Right hindlimb (tissue), 1 donor: ENCODE results near the gene RPL31.
"Not testable (repeated sequence)": the region's sequence is repeated elsewhere in the genome, so short reads cannot be mapped to it uniquely, and the experiment has no call there.

Experiments used
- DNase-seq: peaks from one replicate; pipeline ENCODE4 v3.0.0-alpha.2; 2018

The RPL31 gene

GRCh38 chr2:101030866-101031554 is 28.9 kb downstream of the RPL31 start:
- DNase-seq: no peak

GRCh38 chr2:101032084-101032776 is 30.1 kb downstream of the RPL31 start:
- no peak for DNase-seq

GRCh38 chr2:101036562-101036961 is 34.5 kb downstream of the RPL31 start:
- no peak for DNase-seq

GRCh38 chr2:101037161-101037755 is 35.2 kb downstream of the RPL31 start:
- no peak for DNase-seq

DNA sequence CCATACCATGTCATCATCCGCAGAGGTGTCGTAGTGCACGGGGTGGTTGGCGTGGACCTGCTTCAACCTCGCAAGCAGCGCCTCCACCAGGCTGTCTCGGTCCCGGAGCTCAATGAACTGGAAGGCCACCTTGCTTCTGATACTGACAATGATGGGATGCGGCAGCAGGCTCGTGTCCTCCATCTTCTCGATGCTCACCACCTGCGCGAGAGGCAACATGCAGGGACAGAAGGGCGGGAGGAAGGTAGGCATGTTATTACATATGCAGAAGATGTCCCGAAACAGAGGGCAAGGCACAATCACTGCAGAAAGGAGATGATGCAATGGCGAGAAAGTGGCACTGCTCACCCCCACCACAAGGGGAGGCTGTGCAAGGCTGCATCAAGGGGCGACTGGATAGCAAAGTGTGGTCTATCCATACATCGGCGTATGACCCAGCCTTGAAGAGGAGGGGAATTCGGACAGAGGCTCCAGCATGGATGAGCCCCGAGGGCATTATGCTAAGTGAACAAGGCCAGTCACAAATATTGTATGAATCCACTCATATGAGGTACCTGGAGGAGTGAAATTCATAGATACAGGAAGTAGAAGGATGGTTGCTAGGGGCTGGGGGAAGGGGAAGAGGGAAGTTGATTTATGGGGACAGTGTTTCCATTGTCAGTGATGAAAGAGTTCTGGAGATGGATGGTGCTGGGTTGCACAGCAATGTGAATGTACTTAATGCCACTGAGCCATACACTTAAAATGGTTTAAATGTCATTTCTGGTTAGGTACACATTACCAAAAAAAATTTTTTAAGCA is 36.6 kb downstream of the RPL31 start:
- DNase-seq: no peak

GRCh38 chr2:101040072-101040471 is 38.0 kb downstream of the RPL31 start:
- no peak for DNase-seq

GRCh38 chr2:101040761-101041160 is 38.7 kb downstream of the RPL31 start:
- no peak for DNase-seq

- no peak for DNase-seq
Observed at GRCh38 chr2:101041413-101041812, 39.3 kb downstream of the RPL31 start.

GRCh38 chr2:101045330-101045729 is 43.2 kb downstream of the RPL31 start:
- DNase-seq: no peak

- no peak for DNase-seq
Observed at GRCh38 chr2:101047075-101047766, 45.1 kb downstream of the RPL31 start.

DNA sequence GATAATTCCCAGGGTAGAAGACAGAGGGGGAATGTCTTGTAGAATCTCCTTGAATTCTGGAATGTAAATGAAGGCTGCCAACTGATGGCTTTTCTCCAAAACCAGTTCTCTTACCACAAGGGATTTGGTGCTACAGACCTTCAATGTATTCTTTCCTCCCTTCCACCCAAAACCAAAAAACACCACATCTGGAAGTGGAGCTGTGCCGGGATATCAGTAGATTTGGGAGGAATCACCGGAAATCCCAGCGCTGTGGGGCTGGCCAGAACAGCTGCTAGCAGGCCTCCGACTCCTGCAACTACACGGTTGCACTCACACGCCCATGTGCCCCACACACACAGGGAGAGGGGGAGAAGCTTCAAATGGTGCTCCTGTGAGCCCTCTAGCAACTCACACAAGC is 45.7 kb downstream of the RPL31 start:
- peak; percentile 68 for DNase-seq

DNA sequence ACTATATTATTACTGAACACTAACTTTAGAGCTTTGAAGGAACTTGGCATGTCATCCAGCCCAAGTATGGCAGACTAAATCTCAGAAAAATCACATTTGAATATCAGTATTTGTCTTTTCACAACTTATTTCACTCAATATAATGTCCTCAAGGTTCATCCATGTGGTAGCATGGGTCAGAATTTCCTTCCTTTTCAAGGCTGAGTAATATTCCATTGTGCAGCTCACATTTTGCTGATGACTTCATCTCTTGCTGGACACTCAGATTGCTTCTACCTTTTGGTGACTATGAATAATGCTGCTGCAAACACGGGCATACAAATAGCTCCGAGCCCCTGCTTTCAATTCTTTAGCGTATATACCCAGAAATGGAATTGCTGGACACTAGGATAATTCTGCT is 46.7 kb downstream of the RPL31 start:
- no peak for DNase-seq

GRCh38 chr2:101050886-101051285 is 48.8 kb downstream of the RPL31 start:
- not testable (repeated sequence) for DNase-seq

DNA sequence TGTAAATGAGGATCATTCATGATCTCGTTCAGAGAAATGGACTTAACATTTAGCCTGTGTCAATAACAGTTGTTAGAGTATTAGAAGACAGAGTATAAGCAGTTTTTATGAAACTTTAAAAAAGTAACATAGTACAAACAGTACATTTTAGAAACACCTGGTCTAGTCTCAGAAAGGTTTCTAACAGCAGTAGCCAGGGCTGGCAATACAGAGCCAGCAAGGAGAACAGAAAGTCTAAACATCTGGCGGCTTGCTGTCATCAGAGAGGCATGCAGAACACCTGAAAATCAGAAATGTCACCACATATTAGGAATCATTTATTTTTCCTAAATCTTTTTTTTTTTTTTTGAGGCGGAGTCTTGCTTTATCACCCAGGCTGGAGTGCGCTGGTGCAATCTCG is 50.1 kb downstream of the RPL31 start:
- DNase-seq: no peak

GRCh38 chr2:101053117-101053516 is 51.0 kb downstream of the RPL31 start:
- DNase-seq: no peak
